Measurements from ENCODE around the gene MPP3.

GRCh38 chr17:43787728-43788127 is 45.2 kb downstream of the MPP3 start:
- TF ChIP-seq, protein P1, sequence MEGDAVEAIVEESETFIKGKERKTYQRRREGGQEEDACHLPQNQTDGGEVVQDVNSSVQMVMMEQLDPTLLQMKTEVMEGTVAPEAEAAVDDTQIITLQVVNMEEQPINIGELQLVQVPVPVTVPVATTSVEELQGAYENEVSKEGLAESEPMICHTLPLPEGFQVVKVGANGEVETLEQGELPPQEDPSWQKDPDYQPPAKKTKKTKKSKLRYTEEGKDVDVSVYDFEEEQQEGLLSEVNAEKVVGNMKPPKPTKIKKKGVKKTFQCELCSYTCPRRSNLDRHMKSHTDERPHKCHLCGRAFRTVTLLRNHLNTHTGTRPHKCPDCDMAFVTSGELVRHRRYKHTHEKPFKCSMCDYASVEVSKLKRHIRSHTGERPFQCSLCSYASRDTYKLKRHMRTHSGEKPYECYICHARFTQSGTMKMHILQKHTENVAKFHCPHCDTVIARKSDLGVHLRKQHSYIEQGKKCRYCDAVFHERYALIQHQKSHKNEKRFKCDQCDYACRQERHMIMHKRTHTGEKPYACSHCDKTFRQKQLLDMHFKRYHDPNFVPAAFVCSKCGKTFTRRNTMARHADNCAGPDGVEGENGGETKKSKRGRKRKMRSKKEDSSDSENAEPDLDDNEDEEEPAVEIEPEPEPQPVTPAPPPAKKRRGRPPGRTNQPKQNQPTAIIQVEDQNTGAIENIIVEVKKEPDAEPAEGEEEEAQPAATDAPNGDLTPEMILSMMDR (IDR thresholded peaks at IDR 0.05; ENCODE audit: borderline replicate concordance, extremely low read depth, low read length, poor library complexity, severe bottlenecking), result no peak
- no peak for TF ChIP-seq EZH2 (IDR thresholded peaks at IDR 0.05; ENCODE audit: borderline replicate concordance, low read depth, low read length, severe bottlenecking)
